GM19240 (cell line): ENCODE data around the gene EFHC1.

Experiments
- DNase-seq: peaks from one replicate; pipeline ENCODE4 v3.0.0; 2011; ENCODE audit warnings: low spot score; ENCODE audit not compliant: insufficient read length

Gene EFHC1

DNA sequence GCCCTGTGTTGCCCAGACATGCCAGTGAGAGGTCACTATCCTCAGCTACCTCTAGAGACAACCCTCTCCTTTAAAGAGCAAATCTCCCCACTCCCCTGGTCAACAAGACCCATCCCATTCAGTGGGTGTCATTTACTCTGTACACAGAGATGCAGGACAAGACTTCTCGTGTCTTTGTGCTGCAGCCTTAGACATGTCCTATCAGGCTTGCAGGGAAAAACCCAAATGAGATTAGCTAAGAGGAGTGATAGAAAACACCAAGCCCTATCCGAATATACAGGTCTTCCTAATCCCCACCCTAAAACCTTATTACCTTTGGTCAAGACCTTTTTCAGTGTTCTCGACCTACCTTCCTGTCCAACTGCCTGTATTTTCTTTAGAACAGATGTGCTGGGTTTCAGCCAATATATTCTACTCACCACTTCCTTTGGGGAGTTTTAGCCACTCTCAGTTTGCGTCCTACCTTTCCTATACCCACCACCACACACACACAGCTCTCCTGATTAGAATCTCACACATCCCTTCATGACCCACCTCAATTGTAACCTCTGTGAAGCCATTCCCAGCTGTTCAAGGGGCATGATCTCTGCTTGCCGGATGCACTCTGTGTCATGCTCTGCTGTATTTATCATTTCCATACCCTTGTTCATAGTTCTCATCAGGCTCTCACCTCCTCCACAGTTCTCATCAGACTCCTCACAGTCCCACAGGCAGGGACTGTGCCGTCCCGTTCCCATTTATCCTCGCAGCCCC is 117.0 kb downstream of the EFHC1 start:
- no peak for DNase-seq

GRCh38 chr6:52538252-52538900 is 118.2 kb downstream of the EFHC1 start:
- no peak for DNase-seq

DNA sequence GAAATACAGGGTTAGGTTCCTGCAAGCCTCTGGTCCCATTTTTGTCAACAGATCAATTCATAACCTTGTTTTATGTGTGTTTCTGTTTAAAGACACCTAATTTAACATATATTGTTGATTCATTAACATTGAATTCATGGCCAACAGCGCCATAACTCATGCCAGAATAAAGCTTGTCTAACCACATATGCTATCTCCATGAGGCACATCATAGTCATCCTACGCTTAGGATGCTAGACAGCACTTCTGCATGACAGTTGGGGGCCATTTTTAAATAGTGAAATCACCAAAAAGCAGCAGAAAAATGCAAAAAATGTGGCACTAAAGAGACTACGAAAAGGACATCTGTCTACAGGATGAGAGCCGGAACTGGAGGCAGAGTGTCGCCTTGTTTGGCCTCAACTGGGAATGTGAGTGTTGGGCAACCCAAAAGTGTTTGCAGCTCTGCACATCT is 118.8 kb downstream of the EFHC1 start:
- no peak for DNase-seq

DNA sequence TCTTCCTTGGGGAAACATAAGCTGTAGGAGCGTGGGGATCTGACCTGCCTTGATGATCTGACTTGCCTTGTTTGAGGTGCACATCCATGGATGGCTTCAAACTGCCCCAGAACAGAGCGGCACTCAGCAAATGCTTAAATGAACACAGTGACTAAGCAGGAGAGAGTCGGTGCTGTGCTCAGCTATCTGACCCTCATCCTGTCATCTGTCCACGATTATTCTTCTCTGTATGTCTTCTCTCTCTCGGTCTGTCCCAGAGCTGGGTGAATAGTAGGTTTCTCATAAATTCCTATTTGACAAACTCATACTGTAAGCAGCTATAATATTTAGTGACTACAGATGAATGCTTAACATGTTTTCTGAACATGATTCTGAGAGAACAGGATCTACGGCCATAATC is 119.5 kb downstream of the EFHC1 start:
- no peak for DNase-seq

DNA sequence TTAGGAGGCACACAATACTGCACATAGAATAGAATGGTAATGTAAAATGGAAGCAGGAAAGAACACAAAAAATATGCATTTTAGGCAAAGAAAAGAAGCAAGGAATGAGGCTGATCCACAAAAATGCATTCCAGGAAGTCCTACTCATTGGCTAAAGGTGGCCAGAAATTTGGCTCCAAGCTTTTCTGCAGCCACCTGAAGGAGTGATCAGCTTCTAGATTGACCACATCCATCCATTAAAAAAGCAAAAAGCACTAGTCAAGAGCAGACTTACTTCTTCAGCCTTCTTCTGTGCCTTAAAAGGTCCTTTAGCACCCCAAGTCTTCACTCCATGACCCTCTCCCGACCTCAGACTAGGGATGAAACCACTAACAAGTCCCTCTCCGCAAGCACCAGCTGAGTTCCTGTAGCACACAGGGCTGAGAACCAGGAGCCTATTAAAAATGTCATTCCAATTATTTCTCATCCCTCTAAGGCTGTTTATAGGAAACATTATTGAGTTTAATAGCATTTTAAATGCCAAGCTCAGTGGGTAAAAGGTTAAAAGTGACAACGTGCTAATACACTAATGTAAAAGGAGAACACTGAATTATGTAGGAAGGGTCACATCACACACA is 120.3 kb downstream of the EFHC1 start:
- no peak for DNase-seq

- DNase-seq = no peak
These were observed 121.0 kb downstream of the EFHC1 start for GRCh38 chr6:52541135-52541534.

- DNase-seq = no peak
These were observed 123.1 kb downstream of the EFHC1 start for GRCh38 chr6:52543262-52543661.

DNA sequence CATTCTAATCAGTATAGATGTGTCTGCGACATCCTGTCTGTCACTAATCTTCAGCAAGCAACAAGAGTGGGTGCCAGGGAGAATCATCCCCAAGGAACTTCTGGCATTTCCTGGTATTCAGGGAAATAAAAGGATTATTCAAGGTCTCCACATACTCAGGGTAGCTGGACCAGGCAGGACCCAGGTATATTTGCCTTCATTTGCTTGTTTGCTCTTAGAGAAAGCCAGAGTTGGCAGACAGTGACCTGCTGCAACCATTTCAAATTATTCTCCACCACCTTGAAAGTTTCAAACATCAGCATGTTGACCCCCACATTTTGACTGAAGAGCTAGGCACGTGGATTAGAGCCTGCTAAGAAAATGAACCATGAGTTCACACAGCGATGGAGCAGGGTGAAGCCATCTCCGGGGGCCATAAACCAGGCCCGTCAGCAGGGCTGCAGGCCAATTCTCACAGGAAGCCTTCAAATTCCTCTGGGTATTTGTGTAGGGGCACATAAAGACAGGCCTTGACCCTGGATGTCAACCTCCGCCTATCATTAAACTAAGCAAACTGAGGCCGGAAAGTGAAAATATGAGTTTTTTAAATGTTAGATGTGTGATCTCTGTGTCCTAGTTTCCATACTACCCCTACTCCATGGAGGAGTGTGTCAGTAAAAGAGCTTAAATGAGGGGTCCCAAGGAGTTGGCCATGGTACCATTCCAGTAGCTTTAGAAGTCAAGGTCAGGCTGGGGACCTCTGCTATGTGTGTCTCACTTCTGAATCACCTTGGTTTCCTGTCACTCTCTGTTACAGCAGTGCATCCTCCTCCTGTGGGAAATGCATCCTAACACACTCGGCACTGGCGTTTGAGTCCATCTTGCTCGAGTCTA is 123.8 kb downstream of the EFHC1 start:
- no peak for DNase-seq

GRCh38 chr6:52544602-52545405 is 124.7 kb downstream of the EFHC1 start:
- DNase-seq = no peak

GRCh38 chr6:52545406-52546119 is 125.4 kb downstream of the EFHC1 start:
- no peak for DNase-seq

DNA sequence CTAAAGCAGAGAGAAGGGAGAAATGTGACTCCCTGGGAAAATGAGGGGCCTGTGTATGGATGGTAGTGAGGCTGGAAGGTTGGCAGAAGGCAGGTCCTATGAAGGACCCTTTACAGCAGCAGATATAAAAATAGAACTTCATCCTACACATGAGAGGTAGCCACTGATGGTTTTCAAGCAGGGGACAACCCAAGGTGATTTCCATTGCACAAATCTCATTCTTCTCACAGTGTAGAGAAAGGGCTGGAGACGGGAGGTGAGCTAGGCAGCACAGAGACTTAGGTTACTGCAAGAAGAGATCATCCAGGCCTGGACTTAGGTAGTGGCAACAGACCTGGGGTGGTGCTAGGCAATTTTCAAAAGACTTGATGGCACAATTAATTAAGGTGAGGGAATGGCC is 126.0 kb downstream of the EFHC1 start:
- no peak for DNase-seq

- DNase-seq = no peak
These were observed 126.5 kb downstream of the EFHC1 start for GRCh38 chr6:52546678-52547077.

DNA sequence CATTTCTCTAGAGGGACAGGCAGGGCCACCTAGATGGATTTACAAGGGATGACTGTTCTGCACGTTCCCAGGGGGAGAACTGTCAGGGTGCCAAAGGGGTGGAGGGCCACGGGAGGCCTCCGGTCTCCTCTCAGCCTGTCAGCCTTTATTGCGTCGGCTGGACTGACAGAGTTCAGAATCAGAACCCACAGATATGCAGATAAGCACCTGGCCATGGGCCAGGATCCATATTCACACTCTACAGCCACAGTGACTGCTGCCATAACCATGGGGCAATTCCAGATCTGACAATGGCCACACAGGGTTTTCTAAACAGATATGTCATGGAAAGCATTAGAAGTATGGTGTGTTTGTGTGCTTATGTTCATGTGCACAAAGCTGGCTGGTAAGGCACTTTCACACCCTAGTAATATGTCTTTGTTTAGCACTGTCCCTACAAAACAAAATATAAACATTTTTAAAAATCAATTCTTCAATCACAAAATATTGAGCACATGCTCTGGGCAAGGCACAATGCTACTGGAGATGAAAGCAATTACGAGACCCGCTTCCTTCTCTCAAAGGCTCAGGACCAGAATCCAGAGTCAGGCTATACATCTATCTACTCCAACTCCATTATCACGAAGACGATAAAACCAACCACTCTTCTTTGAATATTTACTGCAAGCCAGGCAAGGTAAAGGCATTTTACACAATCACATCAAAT is 127.7 kb downstream of the EFHC1 start:
- DNase-seq = no peak

DNA sequence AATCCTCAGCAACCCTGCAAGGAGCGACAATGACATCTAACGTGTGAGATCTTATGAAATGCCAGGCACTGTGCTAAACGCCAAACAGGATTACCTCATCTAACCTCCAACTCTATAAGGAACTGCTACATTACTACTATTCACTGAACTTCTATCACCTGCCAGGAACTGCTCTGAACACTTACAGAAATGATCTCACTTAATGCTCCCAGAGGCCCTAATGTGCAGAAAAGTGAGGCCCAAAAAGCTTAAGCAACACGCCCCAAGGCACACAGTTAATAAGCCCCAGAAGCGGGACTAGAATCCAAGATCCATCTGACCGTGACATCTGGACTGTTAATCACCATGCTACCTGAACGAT is 128.2 kb downstream of the EFHC1 start:
- no peak for DNase-seq

- no peak for DNase-seq
These were observed 128.9 kb downstream of the EFHC1 start for GRCh38 chr6:52548999-52549398.

DNA sequence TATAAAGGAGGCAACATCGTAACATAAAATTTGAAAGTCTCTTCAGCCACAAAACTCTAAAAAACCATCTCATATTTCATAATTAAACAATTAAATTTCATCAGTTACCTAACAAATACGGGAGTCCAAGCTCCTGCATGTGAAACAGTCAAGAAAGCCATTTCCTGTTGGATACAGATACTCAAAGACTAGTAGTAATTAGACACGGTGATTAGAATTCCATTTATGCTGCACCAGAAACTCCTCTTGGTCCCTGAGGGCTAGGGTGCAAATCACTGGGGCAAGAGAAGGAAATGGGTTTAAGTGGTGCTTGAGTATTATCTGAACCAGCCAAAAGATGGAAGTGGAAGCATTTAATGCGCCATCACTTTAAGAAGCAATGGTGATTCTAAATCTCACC is 129.3 kb downstream of the EFHC1 start:
- DNase-seq = no peak

- DNase-seq = no peak
These were observed 130.0 kb downstream of the EFHC1 start for GRCh38 chr6:52550014-52550575.

DNA sequence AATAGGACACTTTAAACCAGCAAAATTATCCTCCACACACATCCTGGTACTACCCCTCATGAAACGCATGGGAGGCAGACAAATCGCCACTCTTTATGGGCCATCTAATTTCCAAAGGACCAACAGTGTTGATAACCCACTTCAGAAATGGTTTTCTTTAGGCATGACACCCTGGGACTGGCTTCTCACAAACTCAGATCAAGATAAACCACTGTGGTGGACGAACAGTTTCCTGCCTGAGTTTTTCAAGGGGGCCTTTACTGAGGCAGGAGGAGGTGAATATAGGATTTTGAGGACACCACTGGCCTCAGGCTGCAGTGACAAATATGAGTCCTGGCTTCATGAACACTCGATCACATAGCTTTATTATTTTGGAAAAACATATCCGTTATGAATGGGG is 130.7 kb downstream of the EFHC1 start:
- no peak for DNase-seq
